Vagina (tissue), 2 donors: Measurements from ENCODE around the gene FAM13B. TPM values are rescaled to one million over a fixed set of nuclear protein-coding genes. Genes with fewer than 3 reads are reported as not detected.

Source experiments
- DNase-seq, 2 donors: peaks; one replicate each; pipeline ENCODE4 v3.0.0-alpha.2; 2017; ENCODE audit errors: extremely low spot score in 2 of 2
- H3K27ac ChIP-seq: fragments of 200-600 bp; sonication (generic); one replicate; pipeline ENCODE4 v1.5.1; 2019
- H3K27me3 ChIP-seq: fragments of 200-600 bp; sonication (generic); one replicate; pipeline ENCODE4 v1.5.1; 2019
- H3K36me3 ChIP-seq, 2 donors: fragments of 200-600 bp; sonication (generic); one replicate each; pipeline ENCODE4 v1.5.1; 2017 to 2019
- H3K4me1 ChIP-seq: fragments of 200-600 bp; sonication (generic); one replicate; pipeline ENCODE4 v1.5.1; 2019
- H3K4me3 ChIP-seq, 2 donors: fragments of 200-600 bp; sonication (generic); 1 replicate in 1 of 2; 2 replicates in 1 of 2; pipeline ENCODE4 v1.5.1; 2016 to 2019
- H3K9me3 ChIP-seq: fragments of 200-600 bp; sonication (generic); one replicate; pipeline ENCODE4 v1.5.1; 2019
- POLR2A ChIP-seq, 2 donors: fragments of 450-650 bp; IDR thresholded peaks; one replicate each; pipeline ENCODE4 v1.6.1; 2017; ENCODE audit warnings: antibody characterized with exemption in 2 of 2, mild to moderate bottlenecking in 2 of 2, moderate library complexity in 2 of 2
- POLR2AphosphoS5 ChIP-seq, 2 donors: sonication (generic); formaldehyde crosslinking; IDR thresholded peaks; one replicate each; pipeline ENCODE4 v1.9.0; 2017; ENCODE audit warnings: antibody characterized with exemption in 2 of 2, mild to moderate bottlenecking in 2 of 2, low read depth in 1 of 2; ENCODE audit not compliant: insufficient read depth in 1 of 2
- intact Hi-C: fragments of 100-400 bp; cut with DNase I; formaldehyde crosslinking; loops from one replicate; pipeline ENCODE4 v1.15.1; 2023
- total RNA-seq: library from RNA; depleted of rRNA; stranded (reverse); fragments of >200 nt; gene quantifications from one replicate; pipeline ENCODE4 v1.2.3, GENCODE V29; 2016
- TF ChIP-seq, protein P1 (sequence below), 3 experiments: fragments of 450-650 bp in 2 of 3; fragments of 200-600 bp in 1 of 3; sonication (generic) in 1 of 3; IDR thresholded peaks; one replicate each; pipeline ENCODE4 v1.5.1; 2017 to 2019; ENCODE audit warnings: antibody characterized with exemption in 3 of 3, mild to moderate bottlenecking in 2 of 3, moderate library complexity in 2 of 3

FAM13B gene
- total RNA-seq, 1 donor from 2014 or later: 44.2 TPM

DNA sequence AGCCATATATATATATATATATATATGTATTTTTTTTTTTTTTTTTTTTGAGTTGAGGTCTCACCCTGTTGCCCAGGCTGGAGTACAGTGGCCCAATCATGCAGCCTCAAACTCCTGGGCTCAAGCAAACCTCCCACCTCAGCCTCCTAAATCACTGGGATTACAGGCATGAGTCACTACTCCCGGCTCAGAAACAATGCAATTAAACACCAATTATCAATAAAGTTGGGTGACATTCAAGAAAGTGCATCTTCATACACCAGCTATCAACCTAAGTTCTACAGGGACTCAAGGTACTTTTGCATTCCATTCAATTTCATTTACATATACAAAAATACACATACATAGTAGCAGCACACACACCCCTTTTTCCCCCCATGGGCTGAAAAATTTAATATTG lies 7.6 kb downstream of the FAM13B start:
- no peaks in the 10 kb centered on the region for H3K36me3 ChIP-seq
- no peaks in the 10 kb centered on the region for H3K9me3 ChIP-seq
- H3K27me3 ChIP-seq: no peaks in the 10 kb centered on the region
- TF ChIP-seq, protein P1, sequence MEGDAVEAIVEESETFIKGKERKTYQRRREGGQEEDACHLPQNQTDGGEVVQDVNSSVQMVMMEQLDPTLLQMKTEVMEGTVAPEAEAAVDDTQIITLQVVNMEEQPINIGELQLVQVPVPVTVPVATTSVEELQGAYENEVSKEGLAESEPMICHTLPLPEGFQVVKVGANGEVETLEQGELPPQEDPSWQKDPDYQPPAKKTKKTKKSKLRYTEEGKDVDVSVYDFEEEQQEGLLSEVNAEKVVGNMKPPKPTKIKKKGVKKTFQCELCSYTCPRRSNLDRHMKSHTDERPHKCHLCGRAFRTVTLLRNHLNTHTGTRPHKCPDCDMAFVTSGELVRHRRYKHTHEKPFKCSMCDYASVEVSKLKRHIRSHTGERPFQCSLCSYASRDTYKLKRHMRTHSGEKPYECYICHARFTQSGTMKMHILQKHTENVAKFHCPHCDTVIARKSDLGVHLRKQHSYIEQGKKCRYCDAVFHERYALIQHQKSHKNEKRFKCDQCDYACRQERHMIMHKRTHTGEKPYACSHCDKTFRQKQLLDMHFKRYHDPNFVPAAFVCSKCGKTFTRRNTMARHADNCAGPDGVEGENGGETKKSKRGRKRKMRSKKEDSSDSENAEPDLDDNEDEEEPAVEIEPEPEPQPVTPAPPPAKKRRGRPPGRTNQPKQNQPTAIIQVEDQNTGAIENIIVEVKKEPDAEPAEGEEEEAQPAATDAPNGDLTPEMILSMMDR (IDR thresholded peaks at IDR 0.05): no peak
- TF ChIP-seq POLR2AphosphoS5 (IDR thresholded peaks at IDR 0.05; ENCODE audit: insufficient read depth in 1 of 2, low read depth in 1 of 2) (no peak), POLR2A (IDR thresholded peaks at IDR 0.05) (no peak)
- intact Hi-C loops: no loop called here
- no peak overlapping the region for H3K4me3 ChIP-seq
- DNase-seq: no peak
- H3K27ac ChIP-seq: no peak overlapping the region
- H3K4me1 ChIP-seq: peaks cover 74% of the 10 kb centered on the region

DNA sequence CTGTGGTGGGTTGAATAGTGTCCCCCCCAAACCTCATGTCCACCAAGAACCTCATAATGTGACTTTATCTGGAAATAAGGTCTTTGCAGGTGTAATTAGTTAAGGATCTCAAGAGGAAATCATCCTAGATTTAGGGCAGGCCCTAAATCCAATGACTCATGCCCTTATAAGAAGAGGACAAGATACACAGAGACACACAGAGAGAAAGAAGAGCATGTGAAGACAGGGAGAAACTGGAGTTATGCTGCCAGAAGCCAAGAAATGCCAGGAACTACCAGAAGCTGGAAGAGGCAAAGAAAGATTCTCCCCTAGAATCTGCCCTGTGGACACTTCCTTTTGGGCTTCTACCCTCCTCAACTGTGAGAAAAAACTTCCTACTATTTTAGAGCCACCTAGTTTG lies 8.8 kb downstream of the FAM13B start:
- H3K36me3 ChIP-seq: peaks cover 0 to 7% of the 10 kb centered on the region in 2 donors
- intact Hi-C loops: no loop called here
- H3K4me3 ChIP-seq: no peak overlapping the region
- TF ChIP-seq POLR2A (IDR thresholded peaks at IDR 0.05) (no peak), POLR2AphosphoS5 (IDR thresholded peaks at IDR 0.05; ENCODE audit: insufficient read depth in 1 of 2, low read depth in 1 of 2) (no peak)
- TF ChIP-seq, protein P1 (IDR thresholded peaks at IDR 0.05): no peak
- peaks cover 64% of the 10 kb centered on the region for H3K4me1 ChIP-seq
- no peaks in the 10 kb centered on the region for H3K9me3 ChIP-seq
- no peaks in the 10 kb centered on the region for H3K27me3 ChIP-seq
- no peak for DNase-seq
- no peak overlapping the region for H3K27ac ChIP-seq

DNA sequence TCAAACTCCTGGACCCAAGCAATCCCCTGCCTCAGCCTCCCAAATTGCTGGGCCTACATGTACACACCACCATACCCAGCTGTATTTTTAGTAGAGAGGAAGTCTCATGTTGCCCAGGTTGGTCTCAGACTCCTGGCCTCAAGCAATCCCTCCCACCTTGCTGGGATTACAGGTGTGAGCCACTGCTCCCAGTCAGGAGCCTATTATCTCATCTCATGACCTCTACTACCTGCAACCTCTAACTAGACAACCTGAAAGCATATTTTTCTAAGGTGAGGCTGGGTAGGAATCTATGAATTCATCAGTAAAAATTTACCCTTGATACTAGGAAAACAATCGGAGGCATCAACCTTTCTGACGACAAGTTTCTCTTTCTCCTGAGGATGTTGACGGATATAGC lies 10.0 kb downstream of the FAM13B start:
- DNase-seq: no peak
- TF ChIP-seq POLR2A (IDR thresholded peaks at IDR 0.05): no peak
- no peak for TF ChIP-seq POLR2AphosphoS5 (IDR thresholded peaks at IDR 0.05; ENCODE audit: insufficient read depth in 1 of 2, low read depth in 1 of 2)
- TF ChIP-seq, protein P1 (IDR thresholded peaks at IDR 0.05): no peak
- Histone ChIP-seq H3K4me1 (peaks cover 56% of the 10 kb centered on the region), H3K27ac (no peak overlapping the region), H3K4me3 (no peak overlapping the region), H3K9me3 (no peaks in the 10 kb centered on the region), H3K36me3 (peaks cover 0 to 15% of the 10 kb centered on the region in 2 donors), H3K27me3 (no peaks in the 10 kb centered on the region)
- intact Hi-C loops: no loop called here

DNA sequence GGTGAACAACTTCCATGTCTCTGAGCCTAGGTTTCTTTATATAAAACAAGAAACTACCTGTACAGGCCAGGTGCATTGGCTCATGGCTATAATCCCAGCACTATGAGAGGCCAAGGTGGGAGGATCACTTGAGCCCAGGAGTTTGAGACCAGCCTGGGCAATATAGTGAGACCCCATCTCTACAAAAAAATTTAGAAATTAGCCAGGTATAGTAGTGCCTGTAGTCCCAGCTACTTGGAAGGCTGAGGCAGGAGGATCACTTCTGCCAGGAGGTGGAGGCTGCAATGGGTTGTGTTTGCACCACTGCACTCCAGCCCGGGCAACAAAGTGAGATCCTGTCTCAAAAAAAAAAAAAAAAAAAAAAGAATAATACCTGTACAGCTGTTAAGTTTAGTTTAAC lies 11.1 kb downstream of the FAM13B start:
- no peak for DNase-seq
- Histone ChIP-seq H3K36me3 (peaks cover 0 to 20% of the 10 kb centered on the region in 2 donors), H3K27ac (no peak overlapping the region), H3K27me3 (no peaks in the 10 kb centered on the region), H3K4me1 (peaks cover 49% of the 10 kb centered on the region), H3K4me3 (no peak overlapping the region), H3K9me3 (no peaks in the 10 kb centered on the region)
- intact Hi-C loops: no loop called here
- TF ChIP-seq POLR2A (IDR thresholded peaks at IDR 0.05): no peak
- no peak for TF ChIP-seq POLR2AphosphoS5 (IDR thresholded peaks at IDR 0.05; ENCODE audit: insufficient read depth in 1 of 2, low read depth in 1 of 2)
- TF ChIP-seq, protein P1 (IDR thresholded peaks at IDR 0.05): no peak

DNA sequence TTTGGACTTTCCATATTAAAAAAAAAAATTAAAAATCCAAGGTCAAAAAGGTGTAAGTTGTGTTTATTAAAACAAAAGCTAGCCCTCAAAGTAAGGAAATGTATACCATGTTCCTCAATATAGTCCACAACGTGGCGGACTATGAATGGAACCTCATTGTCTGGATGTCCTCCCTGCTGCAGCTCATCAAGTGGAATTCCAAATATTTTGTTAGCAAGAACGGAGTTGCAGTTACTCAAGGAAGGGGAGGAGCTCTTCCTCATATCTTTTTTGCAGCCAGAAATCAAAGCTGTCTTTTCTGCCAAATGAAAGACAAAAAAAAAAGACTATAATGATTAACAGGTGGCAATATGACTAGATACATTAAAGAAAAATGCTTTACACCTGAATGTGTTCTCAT lies 14.0 kb downstream of the FAM13B start:
- intact Hi-C loops: no loop called here
- H3K4me1 ChIP-seq: peaks cover 31% of the 10 kb centered on the region

More for the DNA sequence above, 14.0 kb downstream of the FAM13B start:
- Histone ChIP-seq H3K4me3 (no peak overlapping the region), H3K27ac (no peak overlapping the region), H3K36me3 (peaks cover 0 to 28% of the 10 kb centered on the region in 2 donors), H3K9me3 (no peaks in the 10 kb centered on the region), H3K27me3 (no peaks in the 10 kb centered on the region)
- no peak for TF ChIP-seq POLR2A (IDR thresholded peaks at IDR 0.05)
- TF ChIP-seq, protein P1 (IDR thresholded peaks at IDR 0.05): no peak
- TF ChIP-seq POLR2AphosphoS5 (IDR thresholded peaks at IDR 0.05; ENCODE audit: insufficient read depth in 1 of 2, low read depth in 1 of 2): no peak
- DNase-seq: no peak
